Measurements from ENCODE around the gene MTARC2.
A peak's percentile ranks its signal among the peaks of the same experiment; 100 is the strongest.
"Not testable (repeated sequence)": the region's sequence is repeated elsewhere in the genome, so short reads cannot be mapped to it uniquely, and the experiment has no call there.

MTARC2 gene

GRCh38 chr1:220733086-220733601 lies 15.0 kb upstream of the MTARC2 start:
- DNase-seq: peak; percentile 85

DNA sequence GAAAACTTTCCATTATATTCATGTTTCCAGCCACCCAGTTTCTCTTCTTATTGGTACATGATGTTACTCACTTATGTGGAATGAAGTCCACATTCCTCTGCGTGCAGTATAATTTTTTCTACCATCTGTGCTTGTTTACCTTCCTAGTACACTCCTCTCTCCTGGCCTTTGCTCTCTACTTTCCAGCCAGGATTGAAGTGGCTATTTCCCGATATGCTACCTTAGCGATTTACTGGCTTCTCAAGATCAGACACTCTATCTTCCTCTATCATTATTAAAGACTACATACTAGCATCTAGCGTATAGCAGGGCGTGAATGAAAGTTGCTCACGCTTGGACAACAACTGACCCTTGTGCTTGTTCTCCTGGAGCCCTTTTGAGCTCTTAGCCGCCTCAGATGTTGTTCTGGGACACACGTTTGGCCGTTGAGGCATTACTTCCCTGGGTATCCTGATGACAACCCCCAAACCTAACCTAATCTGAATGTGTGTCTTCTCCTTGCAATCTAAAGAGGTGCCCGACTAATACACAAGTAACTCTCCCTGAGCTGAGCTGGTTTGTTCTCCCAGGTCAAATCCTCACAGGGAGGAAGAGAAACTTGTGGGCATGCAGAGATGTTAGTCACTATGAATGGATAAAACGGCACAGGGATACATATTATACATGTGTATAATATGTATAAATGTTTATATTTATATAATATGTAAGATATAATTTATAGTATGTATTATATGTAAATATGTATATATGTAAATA lies 13.4 kb upstream of the MTARC2 start:
- DNase-seq: no peak

DNA sequence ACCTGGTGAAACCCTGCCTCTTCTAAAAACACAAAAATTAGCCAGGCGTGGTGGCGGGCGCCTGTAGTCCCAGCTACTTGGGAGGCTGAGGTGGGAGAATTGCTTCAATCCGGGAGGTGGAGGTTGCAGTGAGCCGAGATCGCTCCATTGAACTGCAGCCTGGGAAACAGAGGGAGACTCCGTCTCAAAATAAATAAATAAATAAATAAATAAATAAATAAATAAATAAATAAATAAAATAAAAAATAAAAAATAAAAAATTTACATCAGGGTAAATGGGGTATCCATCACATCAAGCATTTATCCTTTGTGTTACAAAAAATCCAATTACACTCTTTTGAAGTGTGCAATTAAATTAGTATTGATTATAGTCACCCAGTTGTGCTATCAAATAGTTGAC lies 11.8 kb upstream of the MTARC2 start:
- not testable (repeated sequence) for DNase-seq

GRCh38 chr1:220741349-220741748 lies 6.8 kb upstream of the MTARC2 start:
- DNase-seq: no peak

GRCh38 chr1:220741825-220742224 lies 6.3 kb upstream of the MTARC2 start:
- no peak for DNase-seq

DNA sequence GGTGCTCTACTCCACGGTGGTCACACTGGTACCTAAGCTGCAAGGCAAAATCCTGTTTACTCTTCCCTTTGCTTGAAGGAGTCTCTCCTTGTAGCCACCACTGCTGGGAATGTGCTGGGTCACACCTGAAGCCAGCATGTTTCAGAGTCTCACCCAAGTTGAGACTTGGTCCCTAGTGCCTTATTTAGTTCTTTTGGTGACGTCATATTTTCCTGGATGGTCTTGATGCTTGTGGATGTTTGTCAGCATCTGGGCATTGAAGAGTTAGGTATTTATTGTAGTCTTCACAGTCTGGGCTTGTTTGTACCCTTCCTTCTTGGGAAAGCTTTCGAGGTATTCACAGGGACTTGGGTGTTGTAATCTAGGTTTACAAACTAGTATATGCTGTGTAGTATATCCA lies 5.6 kb upstream of the MTARC2 start:
- no peak for DNase-seq

DNA sequence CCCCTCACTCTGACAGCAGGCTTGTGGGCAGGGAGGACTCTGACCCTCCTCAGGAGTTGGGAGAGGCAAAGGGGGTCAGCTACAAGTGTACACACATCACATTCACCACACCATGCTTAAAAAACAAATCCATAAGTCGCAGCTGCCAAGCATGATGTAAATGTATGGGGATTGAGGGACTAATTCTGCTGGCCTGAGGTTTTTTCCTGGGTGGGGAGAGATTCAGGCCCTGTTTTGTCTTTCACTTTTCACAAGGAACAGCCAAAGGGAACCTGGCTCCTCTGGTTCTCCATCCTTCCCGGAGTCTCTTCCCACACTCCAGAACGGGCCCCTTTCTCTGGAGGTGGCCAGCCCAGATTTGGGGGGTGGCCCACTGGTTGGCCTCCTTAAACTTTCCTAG lies 1.3 kb upstream of the MTARC2 start:
- DNase-seq: no peak

DNA sequence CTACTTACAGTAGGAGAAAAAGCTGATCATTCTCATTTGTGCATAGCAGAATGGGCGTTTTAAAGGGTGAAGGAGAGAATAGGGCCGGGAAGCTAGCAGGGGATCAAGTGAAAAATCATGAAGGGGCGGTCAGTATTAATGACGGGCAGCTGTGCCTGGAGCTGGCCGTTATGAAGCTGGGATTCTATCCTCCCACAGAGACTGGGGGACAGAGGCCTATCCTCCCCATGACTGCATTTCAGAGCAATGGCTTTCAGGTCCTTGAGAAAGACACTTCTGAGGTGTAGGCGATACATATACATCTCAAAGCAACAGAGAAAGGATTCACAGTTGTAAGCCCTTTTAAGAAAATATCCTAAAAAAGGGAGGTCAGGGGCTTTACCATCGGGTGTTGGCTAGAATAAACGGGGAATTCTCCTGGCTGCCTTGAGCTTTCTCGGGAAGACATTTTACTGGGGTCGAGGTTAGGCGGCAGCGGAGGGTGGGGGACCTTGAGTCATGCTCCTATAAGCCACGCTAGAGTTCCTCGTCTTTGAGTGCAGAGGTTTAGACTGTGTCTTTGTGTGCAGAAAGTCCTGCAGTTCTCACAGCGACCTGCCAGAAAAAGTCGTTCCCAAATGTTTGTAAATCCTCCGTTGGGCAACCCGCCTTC lies 559 bp upstream of the MTARC2 start:
- no peak for DNase-seq

DNA sequence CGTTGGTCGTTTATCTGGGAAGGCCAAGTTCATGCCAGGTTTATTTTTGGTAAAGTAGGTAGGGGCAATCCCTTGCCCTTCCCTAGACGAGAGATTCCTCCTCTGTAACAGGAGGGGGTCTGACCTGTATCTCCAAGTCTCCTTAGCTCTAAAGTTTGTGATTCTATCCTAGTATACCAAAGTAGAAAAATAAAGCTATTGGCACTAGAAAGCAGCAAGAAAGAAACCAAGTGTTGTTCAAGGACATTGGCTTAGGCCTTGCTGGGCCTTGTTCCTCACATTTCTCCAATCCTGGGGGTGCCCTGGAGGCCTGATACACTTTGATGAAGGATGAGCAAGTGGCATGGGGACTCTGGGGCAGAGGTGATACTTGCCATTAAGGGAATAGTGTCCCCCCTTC lies 814 bp downstream of the MTARC2 start:
- no peak for DNase-seq

DNA sequence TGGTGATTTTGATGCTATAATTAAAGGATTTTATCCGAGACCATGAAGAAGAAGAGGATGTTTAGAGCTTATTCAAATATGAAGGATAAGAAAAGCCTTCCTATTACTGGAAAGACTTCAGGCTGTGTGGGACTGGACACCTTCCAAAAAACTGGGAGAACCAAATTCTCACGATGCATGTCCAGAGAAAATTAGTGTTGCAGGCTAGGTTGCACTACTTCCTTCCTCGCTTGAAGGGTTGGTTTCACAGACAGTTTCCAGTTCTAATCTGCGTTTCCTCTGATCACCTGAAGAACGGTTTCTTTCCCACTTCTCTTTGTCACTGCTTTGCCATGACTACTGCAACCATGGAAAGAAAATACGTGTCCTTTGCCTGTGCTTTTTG lies 2.0 kb downstream of the MTARC2 start:
- DNase-seq: no peak

- no peak for DNase-seq
Measured at GRCh38 chr1:220751111-220751510, 3.0 kb downstream of the MTARC2 start.

- DNase-seq: no peak
Measured at GRCh38 chr1:220754212-220754917, 6.2 kb downstream of the MTARC2 start.

DNA sequence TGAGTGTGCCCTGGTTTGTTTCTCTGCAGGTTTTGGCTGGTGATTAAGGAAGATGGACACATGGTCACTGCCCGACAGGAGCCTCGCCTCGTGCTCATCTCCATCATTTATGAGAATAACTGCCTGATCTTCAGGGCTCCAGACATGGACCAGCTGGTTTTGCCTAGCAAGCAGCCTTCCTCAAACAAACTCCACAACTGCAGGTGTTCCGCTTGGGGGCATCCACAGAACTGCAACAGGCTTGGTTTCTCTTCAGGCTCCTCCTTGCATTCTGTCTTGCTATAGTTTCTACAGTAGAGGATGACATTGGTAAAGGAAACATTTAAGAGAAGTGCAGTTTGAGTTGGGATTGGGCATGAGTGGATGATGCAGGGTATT lies 6.8 kb downstream of the MTARC2 start:
- DNase-seq: no peak

GRCh38 chr1:220755309-220755708 lies 7.2 kb downstream of the MTARC2 start:
- no peak for DNase-seq

DNA sequence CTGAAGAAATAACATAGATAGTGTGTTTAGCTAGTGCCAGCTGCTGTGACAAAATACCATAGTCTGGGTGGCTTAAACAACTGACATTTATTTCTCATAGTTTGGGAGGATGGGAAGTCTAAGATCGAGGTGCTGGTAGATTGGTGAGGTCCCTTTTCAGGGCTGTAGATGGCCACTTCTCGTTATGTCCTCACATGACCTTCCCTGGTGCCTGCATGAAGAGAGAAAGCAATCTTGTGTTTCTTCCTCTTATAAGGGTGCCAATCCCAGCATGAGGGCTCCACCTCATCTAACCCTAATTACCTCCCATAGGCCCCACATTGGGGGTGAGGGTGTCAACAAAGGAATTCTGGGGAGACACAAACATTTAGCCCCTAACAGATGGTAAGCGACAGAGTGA lies 9.3 kb downstream of the MTARC2 start:
- no peak for DNase-seq

DNA sequence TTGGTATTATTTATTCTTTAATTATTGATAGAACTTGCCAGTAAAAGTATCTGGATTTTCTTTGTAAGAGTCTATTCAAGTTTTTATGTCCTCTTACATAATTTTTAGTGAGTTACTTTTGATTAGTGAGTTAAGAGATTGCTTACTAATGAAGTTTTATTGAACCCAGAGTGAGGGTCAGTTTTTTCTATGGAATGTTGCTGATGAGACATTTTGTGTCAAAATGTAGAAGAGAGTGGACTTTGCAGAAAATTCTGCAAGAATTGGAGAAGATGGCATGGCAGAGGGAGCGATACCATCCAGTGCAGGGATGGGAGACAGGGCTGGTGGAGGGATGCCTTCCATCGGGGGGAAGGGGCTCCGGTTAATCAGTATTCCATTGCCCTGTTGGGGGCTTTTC lies 11.0 kb downstream of the MTARC2 start:
- DNase-seq: no peak

DNA sequence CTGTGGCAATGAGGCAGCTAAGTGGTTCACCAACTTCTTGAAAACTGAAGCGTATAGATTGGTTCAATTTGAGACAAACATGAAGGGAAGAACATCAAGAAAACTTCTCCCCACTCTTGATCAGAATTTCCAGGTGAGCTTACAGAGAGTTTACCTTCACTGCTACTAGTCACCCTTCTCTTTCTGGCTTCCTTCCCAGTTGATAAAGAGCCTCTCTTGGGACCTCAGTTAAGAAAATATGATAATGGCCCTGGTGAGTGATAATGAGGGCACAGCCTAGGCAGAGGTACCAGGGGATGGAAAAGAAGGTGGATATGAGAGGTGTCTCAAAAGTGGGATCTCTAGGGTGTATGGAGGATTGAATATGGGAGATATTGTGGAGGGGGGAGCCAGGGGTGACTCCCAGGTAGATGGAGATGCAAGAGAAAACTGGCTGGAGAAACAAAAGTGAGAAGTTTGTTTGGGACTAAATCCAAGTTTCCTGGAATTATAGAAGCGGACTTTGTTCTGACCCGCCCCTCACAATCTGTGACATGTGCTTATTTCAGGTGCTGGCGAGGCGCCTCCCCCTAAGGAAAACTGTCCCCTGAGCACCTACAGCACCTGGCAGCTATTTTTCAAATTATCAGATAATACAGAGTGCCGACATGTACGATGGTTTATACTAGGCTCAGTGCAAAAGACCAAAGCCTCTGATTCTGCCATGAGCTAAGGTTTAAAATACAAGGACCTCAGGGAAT lies 13.7 kb downstream of the MTARC2 start:
- DNase-seq: no peak

GRCh38 chr1:220764757-220765156 lies 16.6 kb downstream of the MTARC2 start:
- no peak for DNase-seq

DNA sequence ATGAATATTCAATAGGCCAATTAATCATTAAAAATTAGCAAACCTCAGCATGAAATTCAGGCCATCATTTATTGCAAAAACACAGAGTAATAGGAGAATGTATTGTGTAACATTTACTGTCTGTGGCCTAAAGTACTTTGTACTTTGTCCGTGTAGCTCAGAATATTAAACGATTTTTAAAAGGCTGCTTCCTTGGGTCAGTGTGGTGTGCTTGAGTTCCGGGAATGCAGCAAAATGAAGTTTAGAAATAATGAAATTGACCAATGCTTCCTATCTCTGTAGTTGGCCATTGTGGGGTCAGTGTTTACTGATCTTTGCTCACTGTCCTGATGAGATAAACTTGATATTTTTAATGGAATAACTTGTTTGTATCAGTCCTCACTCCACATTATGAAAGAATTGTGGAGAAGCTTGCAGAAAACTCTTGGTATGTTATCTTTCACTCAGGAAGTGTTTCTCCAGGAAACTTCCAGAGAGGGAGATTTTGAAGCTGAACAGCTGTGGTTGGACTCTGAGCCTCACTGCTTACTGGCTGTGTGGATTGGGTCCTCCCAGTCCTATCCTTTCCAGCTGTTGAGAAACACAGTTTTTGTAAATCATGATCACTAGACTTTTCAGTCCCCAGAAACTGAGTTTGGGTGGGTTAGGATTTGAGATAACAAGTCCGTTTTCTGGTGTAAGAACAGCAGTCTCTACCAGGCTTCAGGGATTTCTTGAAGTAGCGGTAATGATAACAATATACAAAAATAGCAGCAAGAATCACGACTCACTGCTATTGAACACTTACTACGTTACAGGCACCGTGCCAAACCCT lies 19.4 kb downstream of the MTARC2 start:
- DNase-seq: no peak

- no peak for DNase-seq
Measured at GRCh38 chr1:220768126-220768601, 20.0 kb downstream of the MTARC2 start.

GRCh38 chr1:220769205-220769604 lies 21.1 kb downstream of the MTARC2 start:
- no peak for DNase-seq

DNA sequence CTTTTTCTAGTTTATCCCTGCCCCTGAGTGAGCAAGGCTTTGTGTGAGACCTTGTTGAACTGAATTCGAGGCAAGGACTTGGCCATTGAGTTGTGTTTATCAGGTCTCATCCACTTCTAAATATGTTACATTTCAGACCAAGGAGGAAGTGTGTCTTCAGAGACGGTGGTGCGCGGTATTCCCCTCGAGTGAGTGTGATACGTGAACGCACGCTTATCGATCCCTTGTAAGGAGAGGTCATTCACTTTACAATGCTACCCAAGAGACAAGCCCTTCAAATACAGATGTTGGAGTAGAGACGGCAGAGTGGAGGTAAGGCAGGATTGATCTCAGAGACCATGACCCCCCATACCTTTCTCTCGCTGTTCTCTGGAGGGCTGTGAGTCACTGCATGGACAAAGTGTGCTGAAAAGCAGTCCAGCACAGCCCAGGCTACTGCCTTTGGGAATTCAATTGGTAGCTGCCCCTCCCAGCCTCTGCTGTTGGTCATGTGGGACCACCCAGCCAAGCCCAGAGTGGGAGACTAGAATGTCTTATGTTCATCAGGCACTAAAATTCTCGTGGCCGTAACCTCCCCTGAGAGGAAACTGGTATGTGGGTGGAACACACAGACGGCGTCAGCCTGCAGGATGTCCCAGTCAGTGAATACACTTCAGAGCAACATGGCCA lies 22.3 kb downstream of the MTARC2 start:
- no peak for DNase-seq
